Measurements from ENCODE around the gene TLCD1. TPM values are rescaled to one million over a fixed set of nuclear protein-coding genes. Genes with fewer than 3 reads are reported as not detected.
A peak's percentile ranks its signal among the peaks of the same experiment; 100 is the strongest.

Gene TLCD1
- total RNA-seq, 1 donor from 2014 or later = 16.2 TPM

- intact Hi-C loops (cut with DNase I) = no loop called here
- peak; percentile 28 for DNase-seq
Measured at GRCh38 chr17:28756049-28756804, 30.2 kb upstream of the TLCD1 start.

GRCh38 chr17:28755486-28755885, 29.5 kb upstream of the TLCD1 start:
- Histone ChIP-seq H3K9me3 (no peaks in the 10 kb centered on the region), H3K27ac (no peak overlapping the region), H3K4me3 (no peak overlapping the region), H3K27me3 (no peaks in the 10 kb centered on the region), H3K4me1 (peaks cover 5% of the 10 kb centered on the region), H3K36me3 (peaks cover 27% of the 10 kb centered on the region)
- ATAC-seq (no peak), DNase-seq (peak; percentile 34)
- intact Hi-C loops (cut with DNase I) = no loop called here
- TF ChIP-seq CTCF (IDR thresholded peaks at IDR 0.05) = no peak

More at GRCh38 chr17:28756049-28756804, 30.2 kb upstream of the TLCD1 start:
- Histone ChIP-seq H3K9me3 (no peaks in the 10 kb centered on the region), H3K27ac (no peak overlapping the region), H3K36me3 (peaks cover 27% of the 10 kb centered on the region), H3K27me3 (no peaks in the 10 kb centered on the region), H3K4me3 (no peak overlapping the region), H3K4me1 (peaks cover 12% of the 10 kb centered on the region)
- no peak for ATAC-seq
- TF ChIP-seq CTCF (IDR thresholded peaks at IDR 0.05) = no peak

GRCh38 chr17:28751600-28752366, 25.8 kb upstream of the TLCD1 start:
- peaks cover 38% of the 10 kb centered on the region for H3K4me1 ChIP-seq
- no peak overlapping the region for H3K4me3 ChIP-seq
- no peaks in the 10 kb centered on the region for H3K9me3 ChIP-seq
- intact Hi-C loops (cut with DNase I) = no loop called here
- H3K36me3 ChIP-seq = peaks cover 25% of the 10 kb centered on the region
- no peak overlapping the region for H3K27ac ChIP-seq
- TF ChIP-seq CTCF (IDR thresholded peaks at IDR 0.05) = no peak
- H3K27me3 ChIP-seq = no peaks in the 10 kb centered on the region
- DNase-seq (no peak), ATAC-seq (no peak)

GRCh38 chr17:28750178-28751047, 24.4 kb upstream of the TLCD1 start:
- DNase-seq = peak; percentile 95
- H3K9me3 ChIP-seq = no peaks in the 10 kb centered on the region
- peaks cover 25% of the 10 kb centered on the region for H3K36me3 ChIP-seq
- no peak overlapping the region for H3K27ac ChIP-seq
- peaks cover 49% of the 10 kb centered on the region for H3K4me1 ChIP-seq
- no peaks in the 10 kb centered on the region for H3K27me3 ChIP-seq
- peak; percentile 100 for TF ChIP-seq CTCF (IDR thresholded peaks at IDR 0.05)
- intact Hi-C loops (cut with DNase I) = no loop called here
- H3K4me3 ChIP-seq = no peak overlapping the region
- peak; percentile 82 for ATAC-seq

- Histone ChIP-seq H3K36me3 (peaks cover 25% of the 10 kb centered on the region), H3K27me3 (no peaks in the 10 kb centered on the region), H3K4me3 (no peak overlapping the region), H3K4me1 (peaks cover 49% of the 10 kb centered on the region), H3K27ac (peak overlapping the region; percentile 36), H3K9me3 (no peaks in the 10 kb centered on the region)
- peak; percentile 65 for DNase-seq
- TF ChIP-seq CTCF (IDR thresholded peaks at IDR 0.05) = no peak
- ATAC-seq = no peak
- intact Hi-C loops (cut with DNase I) = no loop called here
Measured at GRCh38 chr17:28749516-28750177, 23.6 kb upstream of the TLCD1 start.
